ENCODE results near the gene ZNF335.
A peak's percentile ranks its signal among the peaks of the same experiment; 100 is the strongest.

Gene ZNF335

GRCh38 chr20:45913116-45913515, 58.9 kb downstream of the ZNF335 start:
- peaks cover 8 to 9% of the 10 kb centered on the region in 2 experiments for H3K36me3 ChIP-seq (ENCODE audit: control insufficient read depth in 1 of 2, insufficient read depth in 2 of 2, low read depth in 1 of 2, low read length in 2 of 2)
- no peak overlapping the region for H4K91ac ChIP-seq (ENCODE audit: low read length)
- no peaks in the 10 kb centered on the region for H3K27me3 ChIP-seq (ENCODE audit: control insufficient read depth in 1 of 2, insufficient read depth in 1 of 2, low read length in 2 of 2)
- no peaks in the 10 kb centered on the region for H3K9me3 ChIP-seq (ENCODE audit: control insufficient read depth, low read length)
- no peak overlapping the region for H3K14ac ChIP-seq (ENCODE audit: low read length in 2 of 2)
- 79% methylated on average over 5 of the region's 5 CpGs for WGBS
- H2BK15ac ChIP-seq (ENCODE audit: low read depth, poor library complexity, severe bottlenecking), result no peak overlapping the region
- H3K4ac ChIP-seq (ENCODE audit: low read depth in 1 of 2, low read length in 2 of 2), result no peak overlapping the region
- H3K79me1 ChIP-seq (replicated peaks; ENCODE audit: low read length, poor library complexity, severe bottlenecking), result peaks cover 9% of the 10 kb centered on the region
- no peak overlapping the region for H3K4me2 ChIP-seq (ENCODE audit: low read length, poor library complexity, severe bottlenecking)
- H2AK5ac ChIP-seq (ENCODE audit: low read length, severe bottlenecking), result no peak overlapping the region
- H3K4me1 ChIP-seq (ENCODE audit: control insufficient read depth, insufficient read depth, low read depth, low read length), result peaks cover 22% of the 10 kb centered on the region
- DNase-seq, result no peak
- H4K8ac ChIP-seq (ENCODE audit: low read length), result no peak overlapping the region
- H3K9ac ChIP-seq (ENCODE audit: low read length), result no peak overlapping the region
- H3K23ac ChIP-seq (ENCODE audit: low read length in 2 of 2), result no peak overlapping the region
- no peak overlapping the region for H2BK12ac ChIP-seq (ENCODE audit: low read length in 2 of 2)
- H3K4me3 ChIP-seq (ENCODE audit: insufficient read depth in 1 of 2, low read depth in 1 of 2, low read length in 2 of 2), result no peak overlapping the region
- no peak overlapping the region for H2AFZ ChIP-seq (ENCODE audit: low read depth, low read length)
- no peak overlapping the region for H3K18ac ChIP-seq (ENCODE audit: low read depth in 1 of 2, low read length in 2 of 2)
- H3K27ac ChIP-seq (ENCODE audit: low read length, poor library complexity, severe bottlenecking), result no peak overlapping the region
- H2BK120ac ChIP-seq (ENCODE audit: low read depth, low read length), result no peak overlapping the region
- no peak overlapping the region for H2BK5ac ChIP-seq (ENCODE audit: low read depth, low read length, poor library complexity, severe bottlenecking)

GRCh38 chr20:45912344-45912682, 59.7 kb downstream of the ZNF335 start:
- H2BK120ac ChIP-seq (ENCODE audit: low read depth, low read length), result peak overlapping the region; percentile 71

GRCh38 chr20:45911486-45912343, 60.3 kb downstream of the ZNF335 start, which contains the start of gene PLTP:
TSS of gene PLTP (minus strand) at chr20:45912155. CDS start at chr20:45911452, 703 bp downstream.
- H2AK5ac ChIP-seq (ENCODE audit: low read length, severe bottlenecking), result peak within 1 kb of the TSS; percentile 83
- peak within 1 kb of the TSS in 1 of 2 experiments; percentile 90 for H3K14ac ChIP-seq (ENCODE audit: low read length in 2 of 2)
- peak within 1 kb of the TSS; percentile 88 for H3K4me2 ChIP-seq (ENCODE audit: low read length, poor library complexity, severe bottlenecking)
- peak within 1 kb of the TSS; percentile 93 for H2BK120ac ChIP-seq (ENCODE audit: low read depth, low read length)
- H3K27ac ChIP-seq (ENCODE audit: low read length, poor library complexity, severe bottlenecking), result peak within 1 kb of the TSS; percentile 78
- peak within 1 kb of the TSS; percentile 68 to 93 for H3K4ac ChIP-seq (ENCODE audit: low read depth in 1 of 2, low read length in 2 of 2)
- peak within 1 kb of the TSS; percentile 92 for H4K8ac ChIP-seq (ENCODE audit: low read length)
- peak within 1 kb of the TSS; percentile 52 to 60 for H2BK12ac ChIP-seq (ENCODE audit: low read length in 2 of 2)
- peak within 1 kb of the TSS; percentile 72 to 75 for H3K4me3 ChIP-seq (ENCODE audit: insufficient read depth in 1 of 2, low read depth in 1 of 2, low read length in 2 of 2)
- peak within 1 kb of the TSS; percentile 81 for H3K9ac ChIP-seq (ENCODE audit: low read length)
- peak within 1 kb of the TSS; percentile 92 to 99 for H3K18ac ChIP-seq (ENCODE audit: low read depth in 1 of 2, low read length in 2 of 2)
- DNase-seq, result peak; percentile 85
- H3K36me3 ChIP-seq (ENCODE audit: control insufficient read depth in 1 of 2, insufficient read depth in 2 of 2, low read depth in 1 of 2, low read length in 2 of 2), result peaks cover 19 to 20% of the 10 kb centered on the region in 2 experiments
- H2BK5ac ChIP-seq (ENCODE audit: low read depth, low read length, poor library complexity, severe bottlenecking), result no peak within 1 kb of the TSS
- H4K91ac ChIP-seq (ENCODE audit: low read length), result peak within 1 kb of the TSS; percentile 64
- no peaks in the 10 kb centered on the region for H3K9me3 ChIP-seq (ENCODE audit: control insufficient read depth, low read length)
- H3K27me3 ChIP-seq (ENCODE audit: control insufficient read depth in 1 of 2, insufficient read depth in 1 of 2, low read length in 2 of 2), result no peaks in the 10 kb centered on the region
- peak within 1 kb of the TSS in 1 of 2 experiments; percentile 57 for H3K23ac ChIP-seq (ENCODE audit: low read length in 2 of 2)
- H3K4me1 ChIP-seq (ENCODE audit: control insufficient read depth, insufficient read depth, low read depth, low read length), result peaks cover 19% of the 10 kb centered on the region
- under 1% methylated on average over 41 of the region's 58 CpGs for WGBS
- peaks cover 11% of the 10 kb centered on the region for H3K79me1 ChIP-seq (replicated peaks; ENCODE audit: low read length, poor library complexity, severe bottlenecking)
- H2BK15ac ChIP-seq (ENCODE audit: low read depth, poor library complexity, severe bottlenecking), result peak within 1 kb of the TSS; percentile 95
- peak within 1 kb of the TSS; percentile 61 for H2AFZ ChIP-seq (ENCODE audit: low read depth, low read length)

More at GRCh38 chr20:45912344-45912682, 59.7 kb downstream of the ZNF335 start:
- Histone ChIP-seq H3K4me3 (ENCODE audit: insufficient read depth in 1 of 2, low read depth in 1 of 2, low read length in 2 of 2) (peak overlapping the region; percentile 72 to 75), H3K36me3 (ENCODE audit: control insufficient read depth in 1 of 2, insufficient read depth in 2 of 2, low read depth in 1 of 2, low read length in 2 of 2) (peaks cover 15 to 17% of the 10 kb centered on the region in 2 experiments), H3K9me3 (ENCODE audit: control insufficient read depth, low read length) (no peaks in the 10 kb centered on the region), H2AFZ (ENCODE audit: low read depth, low read length) (peak overlapping the region; percentile 61), H3K4me2 (ENCODE audit: low read length, poor library complexity, severe bottlenecking) (peak overlapping the region; percentile 88), H2BK12ac (ENCODE audit: low read length in 2 of 2) (peak overlapping the region; percentile 52 to 60), H3K18ac (ENCODE audit: low read depth in 1 of 2, low read length in 2 of 2) (peak overlapping the region; percentile 72 to 90), H3K23ac (ENCODE audit: low read length in 2 of 2) (peak overlapping the region in 1 of 2 experiments; percentile 43), H3K27ac (ENCODE audit: low read length, poor library complexity, severe bottlenecking) (peak overlapping the region; percentile 16), H4K8ac (ENCODE audit: low read length) (peak overlapping the region; percentile 92), H3K4me1 (ENCODE audit: control insufficient read depth, insufficient read depth, low read depth, low read length) (peaks cover 19% of the 10 kb centered on the region), H3K4ac (ENCODE audit: low read depth in 1 of 2, low read length in 2 of 2) (peak overlapping the region; percentile 62 to 93), H4K91ac (ENCODE audit: low read length) (peak overlapping the region; percentile 64), H3K79me1 (replicated peaks; ENCODE audit: low read length, poor library complexity, severe bottlenecking) (peaks cover 10% of the 10 kb centered on the region), H2BK15ac (ENCODE audit: low read depth, poor library complexity, severe bottlenecking) (peak overlapping the region; percentile 95), H2BK5ac (ENCODE audit: low read depth, low read length, poor library complexity, severe bottlenecking) (no peak overlapping the region), H3K14ac (ENCODE audit: low read length in 2 of 2) (no peak overlapping the region), H2AK5ac (ENCODE audit: low read length, severe bottlenecking) (peak overlapping the region; percentile 83), H3K9ac (ENCODE audit: low read length) (peak overlapping the region; percentile 81), H3K27me3 (ENCODE audit: control insufficient read depth in 1 of 2, insufficient read depth in 1 of 2, low read length in 2 of 2) (no peaks in the 10 kb centered on the region)
- 26% methylated on average over 4 of the region's 4 CpGs for WGBS
- no peak for DNase-seq
